CD4-positive, alpha-beta T cell treated with Interleukin-1 beta for 1 hour (primary cell): ENCODE results near the gene IFITM10.

Experiments used
- DNase-seq, 2 donors: peaks; one replicate each; pipeline ENCODE4 v3.0.0-alpha.2; 2020 to 2022

IFITM10 gene

DNA sequence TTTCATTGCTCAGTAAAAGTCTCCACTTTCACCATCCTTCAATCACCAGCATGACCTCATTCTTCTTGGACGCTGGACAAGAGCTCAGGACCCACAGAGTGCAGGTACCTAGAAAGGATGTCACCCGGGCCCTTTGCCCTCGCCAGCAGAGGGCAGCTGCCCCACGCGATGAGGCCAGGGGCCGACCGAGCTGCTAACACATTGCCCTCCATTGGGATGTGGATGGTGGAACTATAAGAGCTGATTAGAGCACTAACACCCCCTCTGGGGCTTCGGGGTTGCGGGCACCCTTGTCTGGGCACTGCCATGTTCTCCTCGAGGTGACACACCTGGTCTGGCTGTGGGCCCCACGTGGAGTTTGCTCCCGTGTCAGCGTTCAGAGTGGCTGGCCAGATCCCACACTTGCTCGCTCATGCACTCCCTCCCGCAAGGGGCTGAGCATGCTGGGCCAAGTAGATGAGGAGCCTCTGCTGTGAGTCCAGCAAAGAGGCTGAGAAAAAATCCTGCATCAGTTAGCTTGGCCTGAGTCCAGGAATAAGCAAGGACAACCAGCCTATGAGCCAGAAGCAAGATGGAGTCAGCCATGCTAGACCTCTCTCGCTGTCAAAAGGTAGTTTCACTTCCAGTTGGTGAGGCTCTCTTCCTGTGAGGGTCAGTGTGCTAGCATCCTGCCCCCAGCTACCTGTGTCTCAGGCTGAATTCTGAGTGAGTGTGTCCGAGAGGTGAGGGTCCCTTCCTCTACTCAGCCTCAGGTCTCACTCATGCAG, 43.6 kb downstream of the IFITM10 start:
- peak; percentile 14 to 30 for DNase-seq

DNA sequence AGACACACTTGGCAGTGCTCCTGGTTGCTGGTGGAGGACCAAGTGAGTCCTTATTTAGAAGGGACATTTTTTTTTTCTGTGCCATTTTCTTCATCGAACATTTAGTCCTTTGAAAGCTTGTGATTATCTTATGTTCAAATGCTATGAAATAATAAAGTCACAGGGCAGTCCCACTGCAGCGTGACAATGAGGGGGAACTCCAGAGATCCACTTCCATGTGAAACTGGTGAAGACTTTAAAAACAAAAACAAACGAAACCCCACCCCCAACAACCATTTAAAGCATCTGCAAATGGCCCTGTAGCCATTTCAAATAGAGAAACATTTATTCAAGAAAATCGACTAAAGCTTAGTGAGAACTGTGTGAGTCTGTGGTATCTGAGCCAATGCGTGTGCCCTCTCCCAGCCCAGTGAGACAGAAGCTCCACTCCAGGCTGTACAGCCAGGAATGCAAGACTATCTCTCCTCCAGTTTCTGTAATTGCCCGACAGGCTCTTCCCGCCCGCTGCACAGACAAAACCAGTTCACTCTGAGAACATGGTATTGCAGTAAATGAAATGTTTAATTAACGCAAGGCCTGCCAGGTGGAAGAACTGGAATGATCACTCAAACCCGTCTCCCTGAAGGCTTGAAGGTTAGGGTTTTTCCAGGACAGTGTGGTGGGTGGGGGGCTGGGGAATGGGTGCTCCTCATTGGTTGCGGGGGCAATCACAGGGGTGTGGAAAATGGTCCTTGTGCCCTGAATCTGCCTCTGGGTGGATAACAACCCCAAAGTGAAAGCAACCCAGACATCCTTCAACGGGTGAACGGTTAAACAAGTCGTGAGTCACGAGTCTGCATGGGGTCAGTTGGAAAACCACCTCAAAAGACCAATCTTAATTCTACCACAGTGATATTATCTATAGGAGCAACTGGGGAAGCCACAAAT, 45.0 kb downstream of the IFITM10 start:
- DNase-seq: peak in 1 of 2 donors; percentile 7

DNA sequence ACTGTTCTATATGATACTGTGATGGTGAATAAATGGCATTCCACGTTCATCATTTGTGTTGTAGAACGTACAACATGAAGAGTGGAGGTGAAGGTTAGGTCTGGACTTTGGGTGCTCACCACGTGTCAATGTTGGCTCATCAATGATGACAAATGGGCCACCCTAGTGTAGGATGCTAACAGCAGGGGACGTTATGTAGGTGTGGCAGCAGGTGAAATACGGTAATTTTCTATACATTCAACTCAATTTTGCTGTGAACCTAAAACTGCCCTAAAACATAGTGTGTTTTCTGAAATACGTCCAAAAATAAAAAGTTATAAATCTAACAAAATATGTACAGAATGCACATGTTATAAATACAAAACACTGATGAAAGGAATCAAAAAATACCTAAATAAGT, 47.2 kb downstream of the IFITM10 start:
- DNase-seq: no peak

DNA sequence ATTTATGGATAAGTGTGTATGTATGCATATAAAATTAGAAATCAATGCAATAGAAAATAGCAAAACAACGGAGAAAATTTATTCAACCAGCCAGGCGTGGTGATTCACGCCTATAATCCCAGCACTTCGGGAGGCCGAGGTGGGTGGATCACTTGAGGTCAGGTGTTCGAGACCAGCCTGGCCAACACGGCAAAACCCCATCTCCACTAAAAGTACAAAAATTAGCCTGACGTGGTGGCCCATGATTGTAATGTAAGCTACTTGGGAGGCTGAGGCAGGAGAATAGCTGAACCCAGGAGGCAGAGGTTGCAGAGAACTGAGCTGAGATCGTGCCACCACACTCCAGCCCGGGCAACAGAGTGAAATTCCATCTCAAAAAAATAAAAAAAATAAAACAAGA, 47.9 kb downstream of the IFITM10 start:
- DNase-seq: no peak

DNA sequence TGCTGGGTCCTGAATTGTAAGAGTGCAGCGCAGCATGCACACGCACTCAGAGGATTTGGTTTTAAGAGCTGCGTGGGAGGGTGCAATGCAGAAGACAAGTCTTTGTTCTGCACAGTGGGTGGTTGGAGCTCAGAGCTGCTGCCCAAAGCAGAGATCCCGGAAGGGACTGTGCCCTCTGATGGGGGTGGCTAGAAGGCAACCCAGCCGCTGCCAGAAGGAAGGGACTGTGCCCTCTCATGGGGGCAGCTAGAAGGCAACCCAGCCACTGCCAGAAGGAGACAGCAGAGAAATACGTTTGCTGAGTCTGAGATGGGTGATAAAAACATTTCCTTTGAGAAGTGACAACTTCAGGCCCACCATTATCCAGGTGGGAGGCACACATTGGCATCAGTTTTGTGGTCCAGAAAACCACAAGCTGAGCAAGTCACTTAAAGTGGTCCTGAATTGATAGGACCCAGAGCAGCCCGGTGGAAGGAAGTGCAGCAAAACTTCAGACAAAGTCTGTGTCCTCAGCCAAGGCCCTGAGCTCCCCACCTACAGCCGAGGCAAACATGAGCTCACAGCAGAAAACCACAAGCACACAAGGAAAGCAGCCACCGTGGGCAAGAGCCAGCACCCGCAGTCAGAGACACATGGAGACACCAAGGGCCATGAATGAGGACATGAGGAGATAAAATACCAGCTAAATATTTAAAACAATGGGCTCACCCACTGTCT, 49.1 kb downstream of the IFITM10 start:
- DNase-seq: peak in 1 of 2 donors; percentile 4

DNA sequence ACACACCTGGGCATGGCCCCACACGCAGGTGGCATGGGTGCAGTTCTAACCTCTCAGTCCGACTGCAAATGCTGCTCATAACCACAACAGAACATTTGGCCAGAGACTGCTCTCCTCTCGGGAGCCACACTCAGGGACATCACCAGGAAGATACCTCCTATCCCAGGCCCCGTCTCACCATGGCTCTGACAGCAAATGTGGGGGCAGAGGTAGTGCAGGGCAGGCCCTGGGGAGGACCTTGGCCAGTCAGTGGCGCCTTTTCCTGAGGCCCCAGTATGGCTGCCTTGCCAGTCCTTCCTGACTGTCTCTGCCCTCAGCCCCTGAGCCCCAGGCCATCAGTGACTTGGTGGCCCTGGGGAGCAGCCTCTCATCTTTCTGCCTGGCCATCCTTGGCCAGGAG, 50.6 kb downstream of the IFITM10 start:
- no peak for DNase-seq

DNA sequence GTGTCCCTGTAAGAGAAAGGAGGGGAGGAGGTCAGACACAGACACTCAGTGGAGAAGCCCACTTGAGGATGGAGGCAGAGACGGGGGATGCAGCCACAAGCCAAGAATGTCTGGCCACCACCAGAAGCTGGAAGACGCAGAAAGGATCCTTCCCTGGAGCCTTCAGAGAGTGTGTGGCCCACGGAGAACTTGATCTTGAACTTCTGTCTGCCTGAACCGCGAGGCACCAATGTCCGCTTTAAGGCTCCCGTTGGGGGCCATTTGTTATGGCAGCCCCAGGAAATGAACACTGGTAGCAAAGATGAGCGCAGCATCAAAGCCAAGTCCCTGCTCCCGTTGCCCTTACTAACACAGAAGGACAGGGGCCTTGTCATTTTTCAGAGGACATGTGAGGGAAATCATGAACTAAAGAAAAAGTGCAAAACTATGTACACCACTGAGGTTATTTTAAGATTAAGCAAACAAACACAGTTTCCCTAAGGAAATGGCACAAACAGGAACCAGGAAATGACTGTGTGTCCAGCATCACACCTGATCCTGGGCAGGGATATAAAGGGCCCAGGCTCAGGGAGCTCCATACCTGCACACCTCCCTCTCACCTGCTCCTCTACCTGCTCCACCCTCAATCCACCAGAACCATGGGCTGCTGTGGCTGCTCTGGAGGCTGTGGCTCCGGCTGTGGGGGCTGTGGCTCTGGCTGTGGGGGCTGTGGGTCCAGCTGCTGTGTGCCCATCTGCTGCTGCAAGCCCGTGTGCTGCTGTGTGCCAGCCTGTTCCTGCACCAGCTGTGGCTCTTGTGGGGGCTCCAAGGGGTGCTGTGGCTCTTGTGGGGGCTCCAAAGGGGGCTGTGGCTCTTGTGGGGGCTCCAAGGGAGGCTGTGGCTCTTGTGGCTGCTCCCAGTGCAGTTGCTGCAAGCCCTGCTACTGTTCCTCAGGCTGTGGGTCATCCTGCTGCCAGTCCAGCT, 53.5 kb downstream of the IFITM10 start, which contains the start of gene KRTAP5-6:
Gene KRTAP5-6, plus strand, starts transcription at position 588 of the 963 bp plus-strand sequence. Its CDS starts 51 bp downstream, at position 639.
- DNase-seq: no peak

DNA sequence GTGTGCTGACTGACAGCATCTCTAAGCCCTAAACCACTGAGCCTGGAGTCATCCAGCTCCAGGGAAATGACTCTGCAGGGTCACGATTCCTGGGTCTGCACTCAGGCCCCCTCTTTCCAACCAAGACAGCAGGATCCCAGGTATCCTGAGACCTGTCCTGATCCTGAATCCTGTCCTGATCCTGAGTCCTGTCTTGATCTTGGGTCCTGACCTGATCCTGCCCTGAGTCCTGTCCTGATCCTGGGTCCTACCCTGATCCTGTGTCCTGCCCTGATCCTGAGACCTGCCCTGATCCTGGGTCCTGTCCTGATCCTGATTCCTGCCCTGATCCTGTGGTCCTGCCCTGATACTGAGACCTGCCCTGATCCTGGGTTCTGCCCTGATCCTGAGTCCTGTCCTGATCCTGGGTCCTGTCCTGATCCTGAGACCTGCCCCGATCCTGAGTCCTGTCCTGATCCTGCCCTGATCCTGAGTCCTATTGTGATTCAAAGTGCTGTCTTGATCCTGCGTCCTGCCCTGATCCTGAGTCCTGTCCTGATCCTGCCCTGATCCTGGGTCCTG, 54.8 kb downstream of the IFITM10 start:
- no peak for DNase-seq

DNA sequence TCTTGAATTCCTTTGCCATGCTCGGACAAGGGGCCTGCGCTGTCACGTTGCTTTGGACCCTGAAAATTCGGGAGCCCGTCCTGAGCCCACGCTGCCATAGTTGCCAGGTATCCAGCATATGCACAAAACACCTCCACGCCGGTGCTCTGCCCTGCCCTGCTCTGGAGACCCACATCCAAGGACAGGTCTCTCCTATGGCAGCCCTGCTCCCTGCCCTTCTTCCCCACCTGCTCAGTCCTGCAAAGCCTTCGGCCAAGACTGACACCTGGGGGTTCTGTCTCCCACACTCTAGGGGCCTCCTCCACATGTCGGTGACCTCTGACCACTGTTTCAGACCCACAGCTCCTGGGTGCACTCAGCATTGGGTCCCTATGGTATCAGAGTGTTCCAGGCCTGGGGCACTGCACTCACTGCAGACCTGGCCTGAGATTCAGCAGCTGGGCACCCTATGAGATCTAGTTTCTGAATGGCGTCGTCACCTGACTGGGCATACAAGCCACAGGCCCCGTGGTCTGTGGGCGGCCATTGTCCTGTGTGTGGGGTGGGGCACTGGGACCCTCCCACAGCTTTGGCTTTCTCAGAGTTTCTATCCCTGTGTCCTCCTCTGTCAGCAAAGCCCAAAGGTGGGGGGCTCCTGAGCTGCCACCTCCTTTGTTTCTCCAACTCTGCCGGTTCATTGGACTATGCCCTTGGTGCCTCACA, 55.4 kb downstream of the IFITM10 start:
- no peak for DNase-seq

DNA sequence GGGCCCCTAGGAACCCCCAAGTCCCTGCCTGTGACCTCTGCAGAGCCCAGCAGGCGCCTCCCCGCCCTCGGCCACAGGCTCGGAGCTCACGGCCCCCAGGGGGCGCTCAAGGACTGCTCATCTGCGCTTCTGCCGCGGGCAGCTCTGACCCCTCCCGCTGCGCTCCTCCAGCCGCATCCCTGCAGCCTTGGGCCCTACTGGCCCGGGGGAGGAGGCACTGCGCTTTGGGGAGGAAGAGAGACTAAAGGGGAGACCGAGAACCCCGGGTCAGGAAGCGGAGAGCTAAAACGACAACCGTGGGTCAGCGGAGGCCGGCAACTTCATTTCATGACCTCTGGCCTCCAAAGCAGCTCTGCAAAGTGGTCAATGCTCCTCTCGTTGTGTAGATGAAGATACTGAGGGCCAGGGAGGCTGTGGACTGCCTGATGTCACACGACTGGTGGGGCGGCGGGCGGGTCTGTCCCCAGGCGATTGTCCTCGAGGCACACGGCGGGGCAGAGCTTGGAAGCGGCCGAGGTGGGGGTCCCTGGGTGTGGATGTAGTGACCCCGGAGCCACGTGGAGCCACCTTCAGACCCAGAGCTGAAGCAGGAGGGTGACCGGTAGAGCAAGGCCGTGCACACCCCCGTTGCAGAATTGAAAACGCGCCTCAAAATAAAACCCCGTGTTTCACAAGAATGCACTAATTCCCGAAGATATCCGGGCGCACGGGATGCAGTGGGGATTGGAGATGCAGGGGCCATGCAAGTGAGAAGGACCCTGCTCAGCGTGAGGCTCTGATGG, 56.1 kb downstream of the IFITM10 start:
- DNase-seq: peak; percentile 77 to 79

DNA sequence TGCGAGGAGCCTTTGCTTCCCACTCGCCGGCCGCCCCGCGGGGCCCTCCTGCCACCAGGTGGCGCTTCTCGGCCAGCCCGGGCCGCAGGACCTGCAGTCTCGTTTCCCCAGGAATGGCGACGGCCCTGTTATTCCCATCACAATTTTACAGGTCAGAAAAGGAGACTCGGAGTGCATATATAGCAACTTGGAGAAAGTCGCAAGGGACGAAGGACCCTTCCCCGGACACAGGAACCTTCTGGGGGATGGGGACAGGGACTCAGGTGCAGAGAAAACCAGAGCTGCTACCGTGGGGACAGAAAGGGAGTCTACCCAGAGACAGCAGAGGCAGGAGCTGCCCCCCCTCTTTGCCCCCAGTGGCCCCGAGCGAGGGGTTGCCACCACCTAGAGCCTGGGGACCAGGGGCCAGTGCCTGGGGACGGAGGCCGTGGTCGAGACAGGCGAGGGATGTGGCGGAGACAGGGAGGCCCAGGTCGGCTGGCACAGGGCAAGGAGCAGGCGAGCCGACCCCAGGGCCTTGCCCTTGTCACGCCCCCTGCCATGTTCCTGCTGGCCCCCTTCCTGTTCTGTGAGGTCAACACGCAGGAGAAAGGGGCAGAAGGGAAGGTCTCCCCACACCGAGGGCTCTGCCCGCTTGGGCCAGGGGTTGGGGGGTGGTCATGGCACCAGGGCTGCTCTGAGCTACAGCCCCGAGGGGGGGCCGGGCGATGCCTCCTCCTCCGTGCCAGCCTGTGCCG, 56.9 kb downstream of the IFITM10 start:
- DNase-seq: peak; percentile 66 to 69

DNA sequence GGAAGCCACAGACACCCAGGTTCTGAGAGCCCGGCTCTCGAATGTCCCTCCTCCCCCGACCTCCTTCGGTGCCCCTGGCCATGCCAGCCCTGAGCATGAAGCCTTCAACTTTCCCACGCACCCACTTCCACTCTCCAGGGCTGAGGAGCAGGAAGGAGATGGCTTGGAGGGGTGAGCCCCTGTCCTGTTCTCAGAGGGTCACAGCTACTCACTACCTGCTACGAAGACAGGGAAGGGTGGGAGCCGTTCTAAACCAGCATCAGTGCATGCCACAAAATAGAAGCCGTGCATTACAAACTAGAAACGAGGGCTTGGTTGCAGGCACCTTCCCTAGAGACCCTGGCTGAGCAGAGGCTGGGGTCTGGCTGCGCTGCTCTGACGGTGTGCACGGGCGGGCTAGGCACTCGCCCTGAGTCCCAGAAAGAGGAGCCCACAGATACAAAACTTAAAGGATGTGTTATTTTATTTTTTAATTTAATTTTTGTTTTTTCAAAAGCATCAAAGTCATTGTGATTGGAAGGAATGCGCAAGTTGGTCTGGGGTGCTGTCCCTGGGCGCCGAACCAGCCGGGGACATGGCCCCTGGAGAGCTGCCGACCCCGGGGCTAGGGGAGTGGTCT, 57.6 kb downstream of the IFITM10 start:
- no peak for DNase-seq

DNA sequence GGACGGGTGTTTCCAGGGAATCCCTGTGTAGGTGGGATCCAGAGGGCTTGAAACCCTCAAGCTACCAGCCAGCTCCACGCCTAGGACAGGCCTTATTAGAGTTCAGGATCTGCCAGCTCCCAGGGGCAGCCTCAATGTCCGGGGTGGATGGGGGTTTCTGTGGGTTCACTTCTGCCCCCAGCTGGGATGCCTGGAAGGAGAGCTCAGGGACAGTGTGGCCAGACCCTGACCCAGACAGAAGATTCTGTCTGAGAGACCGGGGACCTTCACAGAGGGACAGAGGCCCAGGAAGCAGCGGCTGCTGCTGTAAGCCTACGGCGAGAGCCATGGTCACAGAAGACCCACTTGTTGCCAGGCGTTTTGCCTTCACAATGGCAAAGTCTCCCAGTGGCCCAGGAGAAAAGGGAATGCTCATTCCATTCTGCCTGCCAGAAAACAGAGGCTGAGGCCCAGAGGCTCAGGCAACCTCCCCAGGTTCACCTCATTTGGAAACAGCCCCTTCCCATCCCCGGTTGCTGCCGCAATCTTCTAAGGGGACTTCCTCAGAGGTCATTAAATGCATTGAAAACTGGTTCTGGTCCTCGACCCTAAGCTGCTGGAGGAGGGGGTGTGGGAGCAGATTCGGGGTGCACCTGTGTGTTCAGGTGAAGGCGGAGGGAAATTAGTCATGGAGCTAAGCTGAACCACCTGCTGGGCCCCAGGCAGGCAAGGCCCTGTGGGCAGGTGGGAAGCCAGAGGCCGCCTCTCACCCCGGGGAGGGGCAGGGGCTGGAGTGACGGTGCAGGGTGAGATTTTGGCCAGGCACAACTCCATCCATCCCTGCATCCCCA, 58.3 kb downstream of the IFITM10 start:
- DNase-seq: no peak

DNA sequence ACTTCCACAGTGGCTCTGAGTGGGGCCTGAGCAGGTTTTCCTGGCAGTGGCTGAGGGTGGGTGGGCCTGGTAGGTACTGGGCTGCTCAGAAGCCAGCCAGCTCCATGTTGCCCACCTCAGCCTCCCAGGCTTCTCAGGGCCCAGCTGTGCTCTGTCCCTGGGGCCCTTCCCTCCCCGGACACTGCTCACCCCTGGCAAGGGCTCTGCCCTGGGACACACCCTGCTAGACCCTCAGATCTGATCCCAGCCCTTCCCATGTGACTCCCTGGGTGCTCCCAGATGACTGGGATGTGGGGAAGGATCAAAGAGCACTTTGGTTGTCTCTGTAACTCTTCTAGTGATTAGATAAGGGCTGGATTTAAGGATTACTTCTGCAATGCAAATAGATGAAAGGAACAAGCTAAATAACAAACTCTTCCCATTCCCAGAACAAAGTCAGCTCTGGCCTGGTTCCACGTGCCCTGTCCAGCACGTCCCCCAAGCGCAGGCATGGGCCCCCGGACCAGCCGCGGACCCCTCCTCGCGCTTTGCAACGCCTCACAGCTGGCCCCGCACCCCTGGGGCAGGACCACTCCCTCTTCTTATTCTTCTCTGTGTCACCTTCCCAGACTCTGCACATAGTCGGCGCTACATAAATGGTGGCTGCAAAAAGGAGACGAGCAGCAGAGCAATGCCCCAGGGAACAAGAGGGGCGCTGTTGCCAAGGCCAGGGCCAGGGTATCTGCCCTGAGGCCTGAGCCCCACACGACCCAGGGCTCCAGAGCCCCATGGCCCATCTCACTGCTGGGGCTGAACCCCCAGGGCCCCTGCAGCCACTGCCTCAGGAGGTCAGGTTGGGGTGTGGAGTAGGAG, 59.1 kb downstream of the IFITM10 start:
- DNase-seq: no peak

DNA sequence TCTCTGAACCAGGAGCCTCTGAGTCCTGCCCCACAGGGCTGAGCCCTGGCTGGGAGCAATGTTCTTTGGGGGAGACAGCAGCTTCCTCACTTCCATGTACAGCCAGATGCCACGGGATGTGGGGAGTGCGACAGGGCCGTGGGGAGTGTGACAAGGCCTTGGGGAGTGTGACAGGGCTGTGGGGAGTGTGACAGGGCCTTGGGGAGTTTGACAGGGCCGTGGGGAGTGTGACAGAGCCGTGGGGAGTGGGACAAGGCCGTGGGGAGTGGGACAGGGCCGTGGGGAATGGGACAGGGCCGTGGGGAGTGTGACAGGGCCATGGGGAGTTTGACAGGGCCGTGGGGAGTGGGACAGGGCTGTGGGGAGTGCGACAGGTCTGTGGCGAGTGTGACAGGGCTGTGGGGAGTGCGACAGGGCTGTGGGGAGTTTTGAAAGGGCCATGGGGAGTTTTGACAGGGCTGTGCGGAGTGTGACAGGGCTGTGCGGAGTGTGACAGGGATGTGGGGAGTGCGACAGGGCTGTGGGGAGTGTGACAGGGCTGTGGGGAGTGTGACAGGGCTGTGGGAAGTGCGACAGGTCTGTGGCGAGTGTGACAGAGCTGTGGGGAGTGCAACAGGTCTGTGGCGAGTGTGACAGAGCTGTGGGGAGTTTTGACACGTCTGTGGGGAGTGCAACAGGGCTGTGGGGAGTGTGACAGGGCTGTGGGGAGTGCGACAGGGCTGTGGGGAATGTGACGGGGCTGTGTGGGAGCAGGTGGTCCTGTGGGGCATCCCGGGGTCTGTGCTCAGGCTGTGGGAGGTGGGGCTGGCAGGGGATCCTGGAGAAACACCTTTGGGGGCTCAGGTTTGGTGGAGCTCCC, 60.0 kb downstream of the IFITM10 start:
- no peak for DNase-seq
